Measurements from ENCODE around the gene ID1. TPM values are rescaled to one million over a fixed set of nuclear protein-coding genes. Genes with fewer than 3 reads are reported as not detected.

Gene ID1
- total and polyA plus RNA-seq, 2 of the 13 experiments (the other 11 are each of a cell fraction or from before 2014, with no cell fraction given): 320 to 419 TPM

DNA sequence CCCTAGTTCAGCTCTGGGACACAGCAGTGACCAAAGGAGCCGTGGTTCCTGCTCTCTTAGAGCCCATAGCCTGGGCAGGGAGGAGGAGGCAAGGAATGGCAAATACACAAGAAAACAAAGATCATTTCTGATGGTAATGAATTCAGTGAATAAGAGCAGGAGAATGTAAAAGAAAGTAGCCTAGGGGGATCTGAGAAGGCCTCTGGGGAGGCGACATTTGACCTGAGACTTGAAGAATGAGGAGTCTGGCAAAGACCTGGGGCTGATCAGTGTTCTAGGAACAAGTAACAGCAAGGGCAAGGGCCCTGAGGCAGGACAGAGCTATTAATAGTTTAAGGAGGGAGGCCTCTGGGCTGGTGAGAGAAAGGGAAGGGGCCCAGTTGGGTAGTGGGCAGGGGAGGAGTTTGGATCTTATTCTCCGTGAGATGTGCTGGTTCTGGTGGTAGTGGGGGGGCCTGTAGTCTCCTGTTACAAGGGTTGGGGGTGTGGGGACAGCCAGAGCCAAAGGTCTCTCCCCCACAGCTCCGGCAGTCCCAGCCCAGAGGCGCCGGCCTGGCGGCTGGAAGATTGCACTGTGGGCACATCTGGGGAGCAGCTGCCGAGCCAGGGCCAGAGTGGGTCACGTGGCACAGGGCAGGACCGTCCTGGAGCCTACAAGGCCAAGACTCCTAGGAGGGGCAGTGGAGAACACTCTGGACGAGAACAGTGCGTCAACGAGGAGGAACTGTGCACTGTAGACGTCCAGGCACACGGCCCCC lies 9.3 kb upstream of the ID1 start (continued):
- no peak for TF ChIP-seq ARID2 (CRISPR knock-in tag; IDR thresholded peaks at IDR 0.05; ENCODE audit: borderline replicate concordance)
- peak; percentile 86 for TF ChIP-seq MED1 (CRISPR knock-in tag; IDR thresholded peaks at IDR 0.05)
- TF ChIP-seq CCAR2 (optimal IDR thresholded peaks at IDR 0.05; ENCODE audit: low read depth, low read length): peak; percentile 72
- TF ChIP-seq, protein P1, sequence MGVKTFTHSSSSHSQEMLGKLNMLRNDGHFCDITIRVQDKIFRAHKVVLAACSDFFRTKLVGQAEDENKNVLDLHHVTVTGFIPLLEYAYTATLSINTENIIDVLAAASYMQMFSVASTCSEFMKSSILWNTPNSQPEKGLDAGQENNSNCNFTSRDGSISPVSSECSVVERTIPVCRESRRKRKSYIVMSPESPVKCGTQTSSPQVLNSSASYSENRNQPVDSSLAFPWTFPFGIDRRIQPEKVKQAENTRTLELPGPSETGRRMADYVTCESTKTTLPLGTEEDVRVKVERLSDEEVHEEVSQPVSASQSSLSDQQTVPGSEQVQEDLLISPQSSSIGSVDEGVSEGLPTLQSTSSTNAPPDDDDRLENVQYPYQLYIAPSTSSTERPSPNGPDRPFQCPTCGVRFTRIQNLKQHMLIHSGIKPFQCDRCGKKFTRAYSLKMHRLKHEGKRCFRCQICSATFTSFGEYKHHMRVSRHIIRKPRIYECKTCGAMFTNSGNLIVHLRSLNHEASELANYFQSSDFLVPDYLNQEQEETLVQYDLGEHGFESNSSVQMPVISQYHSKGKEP (CRISPR knock-in tag; IDR thresholded peaks at IDR 0.05): no peak
- TF ChIP-seq POLR2AphosphoS5 (IDR thresholded peaks at IDR 0.05; ENCODE audit: low read depth, low read length): peak; percentile 67
- TF ChIP-seq, protein P2, sequence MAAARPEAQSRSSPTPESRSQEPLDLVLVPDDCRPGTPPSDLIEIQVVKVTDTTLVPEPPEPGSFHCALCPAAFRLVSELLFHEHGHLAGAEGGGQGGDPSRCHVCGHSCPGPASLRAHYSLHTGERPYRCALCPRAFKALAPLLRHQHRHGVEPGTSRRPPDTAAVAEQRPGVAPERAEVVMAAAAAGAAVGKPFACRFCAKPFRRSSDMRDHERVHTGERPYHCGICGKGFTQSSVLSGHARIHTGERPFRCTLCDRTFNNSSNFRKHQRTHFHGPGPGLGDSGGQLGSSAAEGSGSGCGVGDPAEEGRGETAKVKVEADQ (CRISPR knock-in tag; IDR thresholded peaks at IDR 0.05; ENCODE audit: borderline replicate concordance): peak; percentile 23; the same call in 1 of the 2 replicates
- TF ChIP-seq, protein P3, sequence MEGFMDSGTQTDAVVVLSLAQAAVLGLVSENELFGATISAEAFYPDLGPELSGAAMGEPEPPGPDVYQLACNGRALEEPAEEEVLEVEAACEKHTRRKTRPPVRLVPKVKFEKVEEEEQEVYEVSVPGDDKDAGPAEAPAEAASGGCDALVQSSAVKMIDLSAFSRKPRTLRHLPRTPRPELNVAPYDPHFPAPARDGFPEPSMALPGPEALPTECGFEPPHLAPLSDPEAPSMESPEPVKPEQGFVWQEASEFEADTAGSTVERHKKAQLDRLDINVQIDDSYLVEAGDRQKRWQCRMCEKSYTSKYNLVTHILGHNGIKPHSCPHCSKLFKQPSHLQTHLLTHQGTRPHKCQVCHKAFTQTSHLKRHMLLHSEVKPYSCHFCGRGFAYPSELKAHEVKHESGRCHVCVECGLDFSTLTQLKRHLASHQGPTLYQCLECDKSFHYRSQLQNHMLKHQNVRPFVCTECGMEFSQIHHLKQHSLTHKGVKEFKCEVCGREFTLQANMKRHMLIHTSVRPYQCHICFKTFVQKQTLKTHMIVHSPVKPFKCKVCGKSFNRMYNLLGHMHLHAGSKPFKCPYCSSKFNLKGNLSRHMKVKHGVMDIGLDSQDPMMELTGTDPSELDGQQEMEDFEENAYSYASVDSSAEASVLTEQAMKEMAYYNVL (CRISPR knock-in tag; IDR thresholded peaks at IDR 0.05; ENCODE audit: borderline replicate concordance): peak; percentile 83
- TF ChIP-seq TAF1 (CRISPR knock-in tag; IDR thresholded peaks at IDR 0.05): peak; percentile 68
- TF ChIP-seq, protein P4, sequence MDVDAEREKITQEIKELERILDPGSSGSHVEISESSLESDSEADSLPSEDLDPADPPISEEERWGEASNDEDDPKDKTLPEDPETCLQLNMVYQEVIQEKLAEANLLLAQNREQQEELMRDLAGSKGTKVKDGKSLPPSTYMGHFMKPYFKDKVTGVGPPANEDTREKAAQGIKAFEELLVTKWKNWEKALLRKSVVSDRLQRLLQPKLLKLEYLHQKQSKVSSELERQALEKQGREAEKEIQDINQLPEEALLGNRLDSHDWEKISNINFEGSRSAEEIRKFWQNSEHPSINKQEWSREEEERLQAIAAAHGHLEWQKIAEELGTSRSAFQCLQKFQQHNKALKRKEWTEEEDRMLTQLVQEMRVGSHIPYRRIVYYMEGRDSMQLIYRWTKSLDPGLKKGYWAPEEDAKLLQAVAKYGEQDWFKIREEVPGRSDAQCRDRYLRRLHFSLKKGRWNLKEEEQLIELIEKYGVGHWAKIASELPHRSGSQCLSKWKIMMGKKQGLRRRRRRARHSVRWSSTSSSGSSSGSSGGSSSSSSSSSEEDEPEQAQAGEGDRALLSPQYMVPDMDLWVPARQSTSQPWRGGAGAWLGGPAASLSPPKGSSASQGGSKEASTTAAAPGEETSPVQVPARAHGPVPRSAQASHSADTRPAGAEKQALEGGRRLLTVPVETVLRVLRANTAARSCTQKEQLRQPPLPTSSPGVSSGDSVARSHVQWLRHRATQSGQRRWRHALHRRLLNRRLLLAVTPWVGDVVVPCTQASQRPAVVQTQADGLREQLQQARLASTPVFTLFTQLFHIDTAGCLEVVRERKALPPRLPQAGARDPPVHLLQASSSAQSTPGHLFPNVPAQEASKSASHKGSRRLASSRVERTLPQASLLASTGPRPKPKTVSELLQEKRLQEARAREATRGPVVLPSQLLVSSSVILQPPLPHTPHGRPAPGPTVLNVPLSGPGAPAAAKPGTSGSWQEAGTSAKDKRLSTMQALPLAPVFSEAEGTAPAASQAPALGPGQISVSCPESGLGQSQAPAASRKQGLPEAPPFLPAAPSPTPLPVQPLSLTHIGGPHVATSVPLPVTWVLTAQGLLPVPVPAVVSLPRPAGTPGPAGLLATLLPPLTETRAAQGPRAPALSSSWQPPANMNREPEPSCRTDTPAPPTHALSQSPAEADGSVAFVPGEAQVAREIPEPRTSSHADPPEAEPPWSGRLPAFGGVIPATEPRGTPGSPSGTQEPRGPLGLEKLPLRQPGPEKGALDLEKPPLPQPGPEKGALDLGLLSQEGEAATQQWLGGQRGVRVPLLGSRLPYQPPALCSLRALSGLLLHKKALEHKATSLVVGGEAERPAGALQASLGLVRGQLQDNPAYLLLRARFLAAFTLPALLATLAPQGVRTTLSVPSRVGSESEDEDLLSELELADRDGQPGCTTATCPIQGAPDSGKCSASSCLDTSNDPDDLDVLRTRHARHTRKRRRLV (CRISPR knock-in tag; IDR thresholded peaks at IDR 0.05): peak; percentile 47; the same call in 1 of the 2 replicates
- peak; percentile 50 for TF ChIP-seq YY1 (IDR thresholded peaks at IDR 0.05; ENCODE audit: insufficient read depth, insufficient replicate concordance, low read depth, low read length)
- peak; percentile 4; the same call in 1 of the 2 replicates for TF ChIP-seq SP4 (CRISPR knock-in tag; IDR thresholded peaks at IDR 0.05)
- peak; percentile 98 for TF ChIP-seq PATZ1 (CRISPR knock-in tag; IDR thresholded peaks at IDR 0.05)
- TF ChIP-seq RBM39 (IDR thresholded peaks at IDR 0.05; ENCODE audit: low read depth, low read length, poor library complexity, severe bottlenecking): peak; percentile 38
- 0 out of 2 replicates have a peak, but pooled peaks have one; percentile 17 for TF ChIP-seq NR2F6 (IDR thresholded peaks at IDR 0.05)
- peak; percentile 81 for TF ChIP-seq NR2F6 (CRISPR knock-in tag; IDR thresholded peaks at IDR 0.05)
- TF ChIP-seq ZNF180 (CRISPR knock-in tag; IDR thresholded peaks at IDR 0.05; ENCODE audit: borderline replicate concordance, low read depth): 0 out of 2 replicates have a peak, but pooled peaks have one; percentile 71
- peak; percentile 69; the same call in 1 of the 2 replicates for TF ChIP-seq YEATS4 (CRISPR knock-in tag; IDR thresholded peaks at IDR 0.05; ENCODE audit: borderline replicate concordance)

Measured in HepG2 (cell line).